RCC 7860 (cell line): ENCODE measurements around the gene HPS3.

Experiments used
- DNase-seq: peaks from one replicate; pipeline ENCODE4 v3.0.0-alpha.2; 2015; ENCODE audit warnings: low spot score
- FAIRE-seq: peaks from 2 replicates; lab custom pipeline; 2012; peaks lifted over from hg19 to GRCh38; lab: Jason Lieb, UNC

Gene HPS3

GRCh38 chr3:149119466-149119865 lies 10.0 kb upstream of the HPS3 start:
- no peak for FAIRE-seq

GRCh38 chr3:149120051-149120972 lies 9.1 kb upstream of the HPS3 start:
- DNase-seq (peak; percentile 64), FAIRE-seq (peak; percentile 74)

More at GRCh38 chr3:149119466-149119865, 10.0 kb upstream of the HPS3 start:
- no peak for DNase-seq

GRCh38 chr3:149122721-149123578 lies 6.5 kb upstream of the HPS3 start:
- DNase-seq (no peak), FAIRE-seq (no peak)

- DNase-seq = no peak
- no peak for FAIRE-seq
These were observed 617 bp upstream of the HPS3 start for GRCh38 chr3:149128821-149129220.

GRCh38 chr3:149131589-149131988 lies 2.2 kb downstream of the HPS3 start:
- DNase-seq = no peak
- peak; percentile 50 for FAIRE-seq

DNA sequence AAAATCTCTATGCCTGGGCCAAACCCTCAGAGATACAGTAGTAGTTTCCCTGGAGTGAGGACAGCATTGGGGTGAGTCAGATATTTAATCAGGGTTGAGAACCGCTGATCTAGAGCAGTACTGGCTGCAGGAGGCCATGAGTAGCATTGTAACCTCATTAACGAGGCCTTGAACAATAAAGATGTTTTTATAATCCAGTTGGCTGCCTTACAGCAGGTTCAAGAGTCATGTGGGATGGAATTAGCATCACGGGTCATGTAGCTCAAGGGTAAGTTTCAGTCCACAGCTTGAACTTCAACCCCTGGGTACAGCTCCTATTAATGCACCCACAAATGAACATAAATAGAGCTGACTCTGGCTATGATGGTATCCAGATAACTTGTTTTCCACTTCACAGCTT lies 5.1 kb downstream of the HPS3 start:
- FAIRE-seq (peak; percentile 73), DNase-seq (peak; percentile 52)

DNA sequence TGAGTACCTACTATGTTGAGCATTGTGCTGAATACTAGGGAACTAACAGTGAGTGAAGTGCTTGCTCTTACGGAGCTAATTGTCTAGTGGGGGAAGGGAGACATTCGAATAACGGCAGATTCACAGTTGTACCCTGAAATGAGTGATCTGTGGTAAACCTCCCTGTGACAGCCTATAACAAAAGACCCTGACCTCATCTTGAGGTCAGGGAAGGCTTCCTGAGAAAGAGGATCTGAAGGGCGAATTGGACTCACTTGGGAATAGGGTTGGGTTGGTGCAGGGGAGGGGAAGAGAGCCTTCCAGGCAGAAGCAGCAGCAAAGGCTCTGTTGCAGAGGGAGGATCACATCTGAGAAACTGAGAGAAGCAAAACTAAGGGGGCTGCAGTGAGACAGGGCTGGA lies 13.2 kb downstream of the HPS3 start:
- DNase-seq (no peak), FAIRE-seq (no peak)

- FAIRE-seq (no peak), DNase-seq (no peak)
These were observed 15.9 kb downstream of the HPS3 start for GRCh38 chr3:149145356-149145755.

- DNase-seq = no peak
- no peak for FAIRE-seq
These were observed 16.5 kb downstream of the HPS3 start for GRCh38 chr3:149145974-149146373.

DNA sequence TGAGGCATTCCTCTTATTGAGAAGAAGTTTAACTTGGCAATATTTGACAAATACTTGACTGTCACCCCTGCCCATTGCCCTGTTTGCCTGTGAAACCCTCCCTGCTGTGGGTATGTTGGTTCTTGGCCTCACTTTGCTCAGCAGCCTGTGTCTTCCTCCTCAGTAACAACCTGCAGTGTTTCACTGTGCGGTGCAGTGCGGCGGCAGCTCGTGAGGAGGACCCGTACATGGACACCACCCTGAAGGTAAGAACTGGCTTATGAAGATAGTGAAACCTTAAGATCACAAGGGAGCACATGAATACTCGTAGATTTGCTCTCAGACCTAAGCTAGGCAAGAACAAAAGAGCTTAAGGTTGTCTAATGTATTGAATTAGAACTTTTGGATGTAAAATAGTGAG lies 21.0 kb downstream of the HPS3 start:
- FAIRE-seq (no peak), DNase-seq (no peak)

DNA sequence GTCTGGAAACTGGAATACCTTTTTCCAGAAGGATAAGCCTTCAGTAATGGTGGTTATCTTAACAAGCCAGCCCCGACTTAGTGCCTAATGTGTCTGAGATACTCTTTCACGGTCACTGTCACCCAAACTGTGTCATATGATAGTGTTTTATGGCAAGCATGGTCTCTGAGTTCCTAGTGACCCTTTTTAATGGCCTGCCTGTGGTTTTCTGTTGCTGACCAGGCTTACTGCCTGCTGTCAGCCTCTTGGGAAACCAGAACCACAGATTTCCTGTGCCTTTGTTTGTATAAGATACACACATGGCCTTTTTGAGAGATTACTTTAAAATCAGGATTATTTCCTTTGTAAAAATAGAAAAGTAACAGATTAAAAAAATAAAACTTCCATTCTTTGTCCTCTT lies 22.4 kb downstream of the HPS3 start:
- FAIRE-seq = peak; percentile 92

DNA sequence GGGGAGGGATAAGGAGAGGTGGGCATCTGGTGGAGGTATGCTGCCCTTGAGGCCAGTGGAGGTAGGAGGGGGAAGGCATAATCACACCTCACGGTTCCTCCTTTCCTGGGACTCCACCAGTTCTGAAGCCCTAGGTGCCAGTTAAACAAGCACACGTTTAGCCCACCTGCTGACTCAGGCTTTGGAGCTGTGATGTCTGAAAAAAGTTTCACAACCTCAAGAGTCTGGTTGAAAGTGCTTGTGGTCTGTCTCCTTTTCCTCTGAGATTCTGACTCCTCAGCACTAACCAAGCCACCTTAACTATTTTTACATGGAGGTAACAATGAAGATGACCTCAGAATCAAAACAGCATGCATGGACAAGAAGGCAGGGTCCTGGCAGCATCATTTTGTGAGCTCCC lies 23.0 kb downstream of the HPS3 start:
- FAIRE-seq = no peak

More for the DNA sequence above, 22.4 kb downstream of the HPS3 start:
- DNase-seq = peak; percentile 76

DNA sequence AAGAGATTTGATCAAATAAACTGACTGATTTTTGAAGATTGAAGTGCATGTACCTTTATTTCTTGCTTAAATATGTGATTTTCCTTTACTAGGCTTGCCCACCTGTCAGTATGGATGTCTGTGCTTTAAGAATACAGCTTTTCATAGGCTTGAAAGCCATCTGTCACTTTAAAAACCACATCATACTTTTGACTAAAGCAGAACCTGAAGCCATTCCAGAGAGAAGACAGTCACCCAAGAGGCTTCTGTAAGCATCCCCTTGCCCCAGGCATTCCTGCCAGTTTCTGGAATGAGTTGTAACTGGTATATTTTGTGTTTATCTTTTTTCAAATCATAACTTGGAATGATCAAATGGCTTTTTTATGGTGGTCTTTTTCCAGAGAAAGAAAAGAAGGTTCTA lies 24.0 kb downstream of the HPS3 start:
- FAIRE-seq (no peak), DNase-seq (no peak)

More for the DNA sequence above, 23.0 kb downstream of the HPS3 start:
- peak; percentile 64 for DNase-seq

GRCh38 chr3:149160754-149161300 lies 31.4 kb downstream of the HPS3 start:
- no peak for FAIRE-seq
- DNase-seq = no peak

DNA sequence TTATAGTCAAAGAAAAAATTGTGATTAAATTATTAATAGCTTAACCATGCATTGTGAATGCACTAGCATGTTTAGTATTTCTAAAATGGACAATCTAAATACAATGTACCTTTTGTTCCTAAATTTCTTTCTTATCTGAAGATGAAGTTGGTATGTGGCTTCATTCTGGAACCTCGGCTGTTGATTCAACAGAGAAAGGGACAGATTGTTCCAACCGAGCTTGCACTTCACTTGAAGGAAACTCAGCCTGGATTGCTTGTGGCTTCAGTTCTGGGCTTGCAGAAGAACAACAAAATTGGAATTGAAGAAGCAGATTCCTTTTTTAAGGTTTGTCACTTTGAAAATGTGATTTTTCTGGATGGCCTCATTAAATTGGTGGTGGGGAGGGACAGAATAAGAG lies 32.6 kb downstream of the HPS3 start:
- FAIRE-seq = no peak
- DNase-seq = no peak

- DNase-seq (no peak), FAIRE-seq (no peak)
These were observed 33.6 kb downstream of the HPS3 start for GRCh38 chr3:149163066-149163465.

DNA sequence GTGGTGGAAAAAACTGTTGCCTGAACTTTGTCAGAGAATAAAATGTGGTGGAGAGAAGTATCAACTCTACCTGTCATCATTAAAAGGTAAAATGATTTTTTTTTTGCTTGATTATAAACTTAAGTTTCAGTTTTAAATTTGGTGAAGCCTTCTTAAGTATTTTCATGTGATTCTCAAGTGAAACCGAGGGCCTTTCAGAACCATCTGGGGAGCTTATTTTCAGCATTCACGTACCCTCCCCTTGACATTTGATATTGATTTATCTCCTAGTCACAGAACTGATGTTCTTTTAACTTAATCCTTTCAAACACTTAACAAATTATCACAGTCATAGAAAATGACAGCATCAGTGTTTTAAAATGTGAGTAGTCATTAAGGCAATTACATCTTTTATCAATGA lies 38.5 kb downstream of the HPS3 start:
- FAIRE-seq (no peak), DNase-seq (no peak)

- FAIRE-seq = no peak
- DNase-seq = no peak
These were observed 41.2 kb downstream of the HPS3 start for GRCh38 chr3:149170672-149171071.

DNA sequence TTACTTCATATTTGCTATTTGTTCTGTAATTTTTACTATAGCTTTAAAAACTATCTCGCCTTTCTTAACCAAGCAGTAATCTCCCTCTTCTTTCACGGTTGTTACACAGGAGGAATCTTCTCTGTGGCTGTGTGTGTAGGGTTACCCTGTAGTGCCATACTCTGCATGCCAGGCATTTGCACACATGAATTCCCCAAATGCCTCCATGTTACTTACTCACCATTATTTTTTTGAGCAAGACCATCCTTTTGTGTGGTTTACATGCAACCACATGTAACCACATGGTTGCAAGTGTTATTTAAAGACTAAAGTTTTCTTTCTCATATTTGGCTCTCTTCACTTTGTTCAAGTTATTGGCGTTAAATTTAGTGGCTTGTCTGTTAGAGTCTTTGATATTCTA lies 45.5 kb downstream of the HPS3 start:
- DNase-seq (peak; percentile 87), FAIRE-seq (peak; percentile 92)

DNA sequence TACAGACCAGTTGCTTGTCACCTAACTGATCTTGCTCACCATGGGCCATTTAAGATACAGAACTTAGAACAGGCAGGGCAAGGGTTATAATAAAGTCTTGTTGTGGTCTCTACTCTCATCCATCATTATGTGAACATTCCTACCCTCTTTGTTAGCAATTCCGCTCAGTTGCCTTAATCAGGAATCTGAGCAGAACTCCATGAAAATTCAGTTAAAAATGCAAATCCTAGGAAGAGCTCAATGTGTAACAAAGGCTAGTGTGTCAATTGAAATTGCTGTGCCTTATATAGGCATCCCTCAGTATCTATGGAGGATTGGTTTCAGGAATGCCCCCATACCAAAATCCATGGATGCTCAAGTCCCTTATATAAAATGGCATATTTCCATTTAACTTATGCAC lies 47.7 kb downstream of the HPS3 start:
- FAIRE-seq (no peak), DNase-seq (no peak)

DNA sequence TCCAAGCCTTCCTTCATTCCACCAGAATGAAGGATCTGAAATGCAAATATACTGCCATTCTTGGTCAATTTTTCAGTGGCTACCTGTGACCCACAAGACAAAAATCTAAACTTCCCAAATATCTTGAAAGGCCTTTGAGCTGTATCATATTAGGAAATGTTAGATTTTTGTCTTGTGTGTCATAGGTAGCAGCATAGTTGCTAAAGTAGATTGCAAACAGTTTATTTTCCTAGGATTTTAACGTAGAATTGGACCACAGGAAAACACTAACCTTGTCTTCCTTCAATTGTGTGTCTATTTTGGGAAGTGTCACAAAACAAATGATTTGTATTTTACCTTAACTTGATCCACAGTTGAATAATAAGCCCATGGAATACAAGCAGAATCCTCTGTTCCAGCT lies 49.8 kb downstream of the HPS3 start:
- DNase-seq = peak; percentile 68
- FAIRE-seq = peak; percentile 43
